ENCODE measurements around the gene ELMO1.

The ELMO1 gene

GRCh38 chr7:37352251-37352880 is 96.3 kb downstream of the ELMO1 start:
- in situ Hi-C loops (cut with HindIII; ENCODE audit: low sequenced_read_pairs) = no loop called here
- no peak for TF ChIP-seq CTCF (IDR thresholded peaks at IDR 0.05; ENCODE audit: low read depth, low read length, missing control alignments)
- H3K4me3 ChIP-seq (ENCODE audit: low read depth, low read length) = no peak overlapping the region
- DNase-seq (ENCODE audit: low read depth) = no peak

GRCh38 chr7:37351716-37352115 is 96.9 kb downstream of the ELMO1 start:
- in situ Hi-C loops (cut with HindIII; ENCODE audit: low sequenced_read_pairs) = no loop called here
- no peak overlapping the region for H3K4me3 ChIP-seq (ENCODE audit: low read depth, low read length)
- DNase-seq (ENCODE audit: low read depth) = no peak
- no peak for TF ChIP-seq CTCF (IDR thresholded peaks at IDR 0.05; ENCODE audit: low read depth, low read length, missing control alignments)

DNA sequence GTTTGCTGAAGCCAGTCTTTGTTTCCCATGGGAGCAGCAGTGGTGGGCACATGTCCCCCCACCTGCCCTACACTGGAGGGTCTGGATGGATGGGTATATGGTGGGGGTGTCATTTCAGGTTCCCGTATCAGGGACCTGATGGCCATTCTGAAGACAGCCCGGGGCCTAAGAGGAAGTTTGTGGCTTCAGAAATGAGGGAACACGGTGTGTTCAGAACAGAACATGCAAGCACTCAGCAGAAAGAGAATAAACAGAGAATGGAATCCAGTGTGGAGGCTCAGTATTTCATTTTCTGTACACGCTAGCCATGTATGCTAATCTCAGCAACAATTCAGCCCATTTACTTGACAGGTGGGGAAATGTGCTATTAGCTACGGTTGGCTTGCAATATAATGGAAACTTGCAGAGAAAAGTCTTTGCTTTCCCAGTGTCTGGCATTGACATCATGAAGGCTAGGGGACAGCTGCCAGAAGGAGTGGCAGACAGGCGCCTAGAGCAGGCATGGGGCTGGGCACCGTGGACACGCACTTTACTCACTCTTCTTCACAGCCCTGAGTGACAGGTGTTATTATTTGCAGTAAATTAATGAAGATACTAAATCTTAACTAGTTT is 98.6 kb downstream of the ELMO1 start:
- DNase-seq (ENCODE audit: low read depth) = no peak
- TF ChIP-seq CTCF (IDR thresholded peaks at IDR 0.05; ENCODE audit: low read depth, low read length, missing control alignments) = no peak
- in situ Hi-C loops (cut with HindIII; ENCODE audit: low sequenced_read_pairs) = no loop called here
- H3K4me3 ChIP-seq (ENCODE audit: low read depth, low read length) = no peak overlapping the region

DNA sequence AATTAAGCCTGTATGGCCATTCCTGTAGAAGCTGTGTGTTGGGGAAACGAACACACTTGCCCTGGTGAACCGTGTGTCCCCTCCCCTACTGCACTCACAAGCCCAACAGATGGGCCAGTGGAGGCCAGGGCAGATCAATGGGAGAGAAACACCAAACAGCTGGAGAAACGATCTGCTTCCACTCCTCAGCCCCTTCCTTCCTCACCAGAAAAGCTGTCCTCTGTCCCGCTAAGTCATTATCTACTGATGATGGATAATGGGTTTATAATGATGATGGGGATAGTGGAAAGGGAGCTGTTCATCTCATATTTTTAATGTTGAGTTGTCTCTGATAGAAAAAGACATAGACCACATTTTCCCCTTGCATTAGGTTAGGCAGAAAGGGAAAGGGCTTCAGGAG is 99.7 kb downstream of the ELMO1 start:
- in situ Hi-C loops (cut with HindIII; ENCODE audit: low sequenced_read_pairs) = no loop called here
- no peak for TF ChIP-seq CTCF (IDR thresholded peaks at IDR 0.05; ENCODE audit: low read depth, low read length, missing control alignments)
- DNase-seq (ENCODE audit: low read depth) = no peak
- H3K4me3 ChIP-seq (ENCODE audit: low read depth, low read length) = no peak overlapping the region

DNA sequence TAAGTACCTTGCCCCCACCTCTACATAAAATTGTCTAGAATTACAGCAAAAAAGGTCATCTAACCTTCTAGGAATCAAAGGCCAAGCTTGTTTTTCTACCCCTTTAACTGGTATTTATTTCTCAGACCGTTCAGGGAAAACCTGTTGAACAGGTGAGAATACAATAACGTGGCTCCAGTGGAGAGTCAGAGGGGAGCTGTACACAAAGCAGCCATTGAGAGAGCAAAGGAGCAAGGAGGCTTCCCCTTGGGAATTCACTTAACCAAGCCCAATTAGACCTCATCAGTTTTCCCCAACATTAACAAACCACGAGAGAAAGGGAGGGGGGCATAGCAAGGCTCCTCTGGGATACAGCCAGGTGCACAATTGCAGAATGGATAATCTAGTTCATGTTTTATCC is 101.9 kb downstream of the ELMO1 start:
- no peak overlapping the region for H3K4me3 ChIP-seq (ENCODE audit: low read depth, low read length)
- in situ Hi-C loops (cut with HindIII; ENCODE audit: low sequenced_read_pairs) = no loop called here
- TF ChIP-seq CTCF (IDR thresholded peaks at IDR 0.05; ENCODE audit: low read depth, low read length, missing control alignments) = no peak
- no peak for DNase-seq (ENCODE audit: low read depth)

GRCh38 chr7:37344886-37345579 is 103.6 kb downstream of the ELMO1 start:
- DNase-seq (ENCODE audit: low read depth) = no peak
- no peak overlapping the region for H3K4me3 ChIP-seq (ENCODE audit: low read depth, low read length)
- no peak for TF ChIP-seq CTCF (IDR thresholded peaks at IDR 0.05; ENCODE audit: low read depth, low read length, missing control alignments)
- in situ Hi-C loops (cut with HindIII; ENCODE audit: low sequenced_read_pairs) = no loop called here

Data from astrocyte of the cerebellum (primary cell).